Activated CD4-positive, alpha-beta T cell treated with anti-CD3 and anti-CD28 coated beads, Interleukin-2, amount 50 U/mL, for 1 hour (primary cell): ENCODE results near the gene SLMAP.
"Not testable (repeated sequence)": the region's sequence is repeated elsewhere in the genome, so short reads cannot be mapped to it uniquely, and the experiment has no call there.

Source experiments
- DNase-seq: peaks from one replicate; pipeline ENCODE4 v3.0.0-alpha.2; 2020

The SLMAP gene

DNA sequence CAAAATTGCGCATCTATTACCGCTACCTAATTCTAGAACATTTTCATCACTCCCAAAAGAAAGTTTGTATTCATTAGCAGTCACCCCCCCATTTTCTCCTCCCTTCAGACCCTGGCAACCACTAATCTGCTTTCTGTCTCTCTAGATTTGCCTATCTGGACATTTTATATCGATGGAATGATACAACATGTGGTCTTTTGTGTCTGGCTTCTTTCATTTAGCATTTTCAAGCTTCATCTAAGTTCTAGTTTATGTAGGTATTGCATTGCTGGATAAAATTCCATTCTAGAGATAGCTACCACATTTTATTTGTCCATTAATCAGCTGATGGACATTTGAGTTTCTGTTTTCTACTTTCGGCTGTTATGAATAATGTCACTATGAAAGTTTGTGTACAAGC lies 38.4 kb downstream of the SLMAP start:
- DNase-seq = no peak

DNA sequence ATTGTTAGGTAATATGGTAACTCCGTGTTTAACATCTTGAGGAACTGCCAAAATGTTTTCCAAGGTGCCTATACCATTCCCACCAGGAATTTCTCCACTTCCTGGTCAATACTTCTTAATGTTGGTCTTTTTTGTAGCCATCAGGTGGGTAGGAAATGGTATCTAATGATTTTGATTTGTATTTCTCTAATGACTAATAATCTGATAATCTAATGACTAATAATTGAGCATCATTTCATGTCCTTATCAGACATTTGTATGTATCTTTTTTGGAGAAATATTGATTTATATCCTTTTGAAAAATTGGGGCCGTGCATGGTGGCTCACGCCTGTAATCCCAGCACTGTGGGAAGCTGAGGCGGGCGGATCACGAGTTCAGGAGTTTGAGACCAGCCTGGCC lies 38.8 kb downstream of the SLMAP start:
- no peak for DNase-seq

DNA sequence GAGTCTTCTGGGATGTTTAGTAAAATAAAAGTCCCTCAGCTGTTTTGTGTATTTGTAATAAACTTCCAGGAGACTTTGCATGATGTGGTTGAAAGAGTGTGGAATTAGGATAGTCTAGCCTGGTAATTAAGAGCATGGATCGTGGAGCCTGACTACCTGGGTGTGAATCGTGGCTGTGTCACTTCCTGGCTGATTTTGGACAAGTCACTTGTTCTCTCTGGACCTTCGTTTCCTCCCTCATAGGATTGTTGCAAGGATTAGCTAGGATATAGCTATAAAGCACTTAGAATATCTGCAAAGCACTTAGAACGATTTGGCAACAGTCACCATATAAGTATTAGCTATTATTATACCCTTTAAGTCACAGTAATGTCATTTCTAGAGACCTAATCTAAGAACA lies 40.2 kb downstream of the SLMAP start:
- no peak for DNase-seq

DNA sequence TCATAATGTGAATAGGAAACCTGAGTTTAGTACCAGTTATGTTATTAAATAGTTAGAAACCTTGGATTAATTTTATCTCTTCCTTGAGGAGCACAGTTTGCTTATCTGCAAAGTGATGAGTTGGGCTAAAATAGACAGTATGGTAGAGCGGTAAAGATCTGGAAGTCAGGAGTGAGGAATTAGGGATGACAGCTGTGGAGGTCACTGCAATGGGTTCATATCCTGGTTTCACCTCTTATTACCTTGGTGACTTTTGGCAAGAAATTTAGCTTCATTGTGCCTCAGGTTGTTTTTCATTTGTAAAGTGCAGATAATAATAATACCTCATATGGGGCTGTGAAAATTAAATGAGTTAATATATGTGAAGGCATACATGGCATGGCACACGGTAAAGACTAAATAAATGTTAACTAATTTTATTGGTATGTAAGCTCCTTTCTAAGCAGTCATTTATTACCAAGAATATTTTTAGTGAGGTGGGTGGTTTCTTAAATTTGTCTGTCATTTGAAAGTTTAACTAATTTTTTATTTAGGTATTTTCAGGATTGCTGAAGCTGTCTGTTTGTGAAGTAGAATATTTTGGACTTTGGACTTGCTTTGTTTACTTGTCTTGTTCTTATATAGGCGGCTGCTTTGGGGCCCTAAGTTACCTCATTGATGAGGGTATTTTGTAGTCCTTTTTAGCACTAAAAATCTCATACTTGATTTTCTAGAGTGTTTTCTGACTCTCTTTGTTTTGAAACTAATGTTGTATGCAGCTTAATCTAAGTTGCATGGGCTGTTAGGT lies 41.8 kb downstream of the SLMAP start:
- DNase-seq = no peak

DNA sequence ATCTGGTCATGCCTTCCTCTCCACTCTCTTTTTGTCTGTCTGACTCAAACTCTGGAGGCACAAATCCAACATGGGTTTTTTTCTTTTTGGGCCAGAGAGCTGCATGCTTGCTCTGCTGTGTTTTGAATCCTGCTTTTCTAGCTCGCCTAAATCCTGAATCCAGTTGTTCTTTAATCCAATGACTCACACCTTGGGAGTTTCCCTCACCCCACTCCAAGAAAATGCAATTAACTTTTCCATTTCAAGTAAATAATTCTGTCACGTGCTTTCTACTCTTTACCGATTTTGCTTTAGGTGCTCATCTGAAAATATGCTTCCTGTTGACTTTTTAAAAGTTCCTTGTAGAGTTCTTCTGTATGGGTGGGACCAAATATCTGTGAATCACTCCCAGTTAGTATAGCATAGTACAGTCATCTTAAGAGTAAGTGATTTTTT lies 47.6 kb downstream of the SLMAP start:
- DNase-seq = no peak

DNA sequence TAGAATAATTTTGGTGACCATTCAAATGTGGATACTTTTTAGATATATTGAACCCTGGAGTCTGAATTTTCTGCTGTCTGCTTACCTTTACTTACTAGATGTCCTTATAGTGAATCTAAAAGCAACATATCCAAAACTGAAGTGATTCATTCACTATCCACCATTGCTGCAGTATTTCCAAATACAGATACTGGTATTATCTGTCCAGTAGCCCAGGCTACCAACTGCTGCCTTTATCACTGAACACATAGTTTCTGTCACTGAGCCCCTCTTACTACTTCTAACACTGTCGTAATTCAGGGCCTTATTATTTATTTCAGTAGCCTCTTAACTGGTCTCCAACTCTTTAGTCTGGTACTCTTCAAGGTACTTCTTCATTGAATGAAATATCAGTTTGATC lies 49.2 kb downstream of the SLMAP start:
- no peak for DNase-seq

DNA sequence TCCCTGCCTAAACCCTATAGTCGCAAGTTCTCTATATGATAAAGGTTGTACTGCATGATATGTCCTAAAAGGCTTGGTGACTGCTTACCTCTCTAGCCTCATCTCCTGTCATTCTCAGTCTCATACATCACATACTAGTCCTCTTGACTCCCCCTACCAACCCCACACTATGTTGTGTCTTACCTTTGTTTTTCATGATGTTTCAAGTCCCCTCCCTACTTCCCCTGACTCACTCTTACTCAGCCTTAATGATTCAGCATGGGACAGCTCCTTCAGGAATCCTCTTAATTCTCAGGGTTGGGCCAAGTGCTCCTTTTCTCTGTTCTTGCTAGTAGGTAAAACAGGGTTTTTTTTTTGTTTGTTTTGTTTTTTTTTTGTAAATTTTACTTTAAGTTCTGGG lies 49.6 kb downstream of the SLMAP start:
- DNase-seq = no peak

DNA sequence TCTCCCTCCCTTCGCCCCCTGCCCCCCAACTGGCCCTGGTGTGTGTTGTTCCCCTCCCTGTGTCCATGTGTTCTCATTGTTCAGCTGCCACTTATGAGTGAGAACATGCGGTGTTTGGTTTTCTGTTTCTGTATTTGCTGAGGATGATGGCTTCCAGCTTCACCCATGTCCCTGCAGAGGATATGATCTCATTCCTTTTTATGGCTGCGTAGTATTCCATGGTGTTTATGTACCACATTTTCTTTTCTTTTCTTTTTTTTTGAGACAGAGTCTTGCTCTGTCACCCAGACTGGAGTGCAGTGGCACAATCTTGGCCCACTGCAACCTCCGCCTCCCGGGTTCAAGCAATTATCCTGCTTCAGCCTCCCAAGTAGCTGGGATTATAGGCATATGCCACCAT lies 50.1 kb downstream of the SLMAP start:
- not testable (repeated sequence) for DNase-seq

DNA sequence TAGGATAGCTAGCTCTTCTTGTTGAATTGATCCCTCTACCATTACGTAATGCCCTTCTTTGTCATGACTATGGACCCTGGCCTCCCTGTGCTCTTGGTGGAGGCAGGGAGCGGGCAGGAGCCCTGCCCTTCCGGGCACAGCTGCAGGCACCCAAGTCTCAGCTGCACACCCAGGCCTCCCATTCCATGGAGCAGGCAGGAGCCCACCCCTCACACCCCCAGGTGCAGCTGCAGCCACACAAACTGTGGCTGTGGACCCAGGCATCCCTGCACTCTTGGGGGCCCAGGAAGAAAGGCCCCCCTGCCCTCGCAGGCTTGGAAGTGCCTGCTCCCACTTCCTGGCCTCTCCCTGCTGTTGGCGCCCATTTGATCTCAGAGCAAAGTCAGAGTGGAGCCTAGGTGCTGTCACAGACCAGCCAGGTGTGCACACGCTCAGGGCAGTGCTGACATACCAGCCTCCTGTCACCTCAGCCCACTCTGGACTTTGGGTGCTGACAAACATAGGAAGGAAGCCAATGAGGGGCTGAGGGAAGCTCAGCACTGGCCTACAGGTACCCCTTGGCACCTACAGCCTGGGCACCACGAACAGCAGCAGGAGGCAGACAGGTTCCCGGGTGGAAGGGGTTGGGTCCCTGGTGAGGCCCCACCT lies 53.0 kb downstream of the SLMAP start:
- DNase-seq = no peak

DNA sequence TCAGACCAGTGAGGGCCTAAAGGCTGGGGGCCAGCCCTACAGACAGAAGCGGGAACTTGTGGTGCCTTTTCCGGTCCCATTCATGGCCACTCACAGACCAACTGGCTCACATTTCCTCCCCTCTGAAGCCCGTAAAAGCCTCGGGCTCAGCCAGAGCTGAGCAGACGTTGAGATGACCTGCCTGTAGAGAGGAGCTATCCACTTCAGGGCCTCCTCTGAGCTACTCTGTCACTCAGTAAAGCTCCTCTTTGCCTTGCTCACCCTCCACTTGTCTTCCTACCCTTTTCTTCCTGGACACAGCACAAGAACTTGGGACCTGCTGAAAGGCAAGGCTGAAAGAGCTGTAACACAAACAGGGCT lies 53.5 kb downstream of the SLMAP start:
- DNase-seq = no peak

DNA sequence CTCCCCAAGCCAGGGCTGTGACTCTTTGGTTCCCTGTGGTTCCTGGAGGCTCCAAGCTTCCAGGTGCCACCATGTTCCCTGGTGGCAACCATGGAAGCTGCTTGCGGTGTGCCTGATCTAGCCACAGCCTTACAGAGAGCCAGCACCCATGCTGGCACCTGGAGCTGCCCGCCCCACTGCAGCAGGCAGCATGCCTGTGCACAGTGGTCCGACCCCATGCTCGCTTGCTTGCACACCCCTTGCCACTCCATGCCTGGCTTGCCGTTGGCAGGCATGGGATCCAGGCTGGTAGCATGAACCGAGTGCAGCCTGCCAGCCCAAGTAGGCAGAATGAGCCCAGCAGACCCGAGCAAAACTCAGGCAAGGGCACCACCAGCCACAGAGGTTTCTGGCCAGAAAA lies 53.9 kb downstream of the SLMAP start:
- no peak for DNase-seq

DNA sequence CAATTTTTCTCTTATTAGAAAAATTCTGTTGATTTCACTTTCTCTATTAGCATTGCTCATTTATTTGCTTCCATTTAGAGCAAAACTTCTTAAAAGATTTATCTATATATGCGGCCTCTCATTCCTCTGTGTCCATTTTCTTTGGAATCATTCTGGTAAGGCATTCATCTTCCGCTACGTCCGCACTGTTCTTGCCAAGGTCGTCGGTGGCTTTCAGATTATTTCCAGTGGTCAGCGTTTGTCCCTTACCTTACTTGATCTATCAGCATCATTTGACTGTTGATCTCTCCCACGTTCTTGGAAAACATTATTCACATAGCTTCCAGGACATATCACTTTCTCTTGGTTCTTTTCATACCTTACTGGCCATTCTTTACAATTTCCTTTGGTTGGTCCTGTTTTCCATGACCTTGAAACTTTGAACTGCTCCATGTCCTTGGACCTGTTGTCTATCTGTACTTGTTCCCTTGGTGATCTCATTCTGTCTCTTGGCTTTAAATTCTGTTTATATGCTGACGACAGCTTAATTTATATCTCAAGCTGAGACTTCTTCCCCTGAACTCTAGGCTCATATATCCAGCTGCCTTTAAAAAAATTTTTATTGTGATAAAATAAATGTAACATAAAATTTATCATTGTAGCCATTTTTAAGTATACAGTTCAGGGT lies 54.5 kb downstream of the SLMAP start:
- DNase-seq = no peak

DNA sequence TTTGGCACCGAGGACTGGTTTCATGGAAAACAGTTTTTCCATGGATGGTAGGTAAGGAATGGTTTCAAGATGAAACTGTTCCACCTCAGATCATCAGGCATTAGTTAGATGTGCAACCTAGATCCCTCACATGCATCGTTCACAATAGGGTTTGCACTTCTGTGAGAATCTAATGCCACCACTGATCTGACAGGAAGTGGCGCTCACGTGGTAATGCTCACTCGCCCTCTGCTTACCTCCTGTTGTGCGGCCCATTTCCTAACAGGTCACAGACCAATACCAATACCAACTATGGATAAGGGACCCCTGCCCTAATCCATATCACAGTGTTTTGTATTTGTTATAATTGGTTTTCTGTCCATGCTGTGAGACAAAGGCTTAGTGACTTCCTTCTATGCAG lies 58.9 kb downstream of the SLMAP start:
- DNase-seq = peak; percentile 16

DNA sequence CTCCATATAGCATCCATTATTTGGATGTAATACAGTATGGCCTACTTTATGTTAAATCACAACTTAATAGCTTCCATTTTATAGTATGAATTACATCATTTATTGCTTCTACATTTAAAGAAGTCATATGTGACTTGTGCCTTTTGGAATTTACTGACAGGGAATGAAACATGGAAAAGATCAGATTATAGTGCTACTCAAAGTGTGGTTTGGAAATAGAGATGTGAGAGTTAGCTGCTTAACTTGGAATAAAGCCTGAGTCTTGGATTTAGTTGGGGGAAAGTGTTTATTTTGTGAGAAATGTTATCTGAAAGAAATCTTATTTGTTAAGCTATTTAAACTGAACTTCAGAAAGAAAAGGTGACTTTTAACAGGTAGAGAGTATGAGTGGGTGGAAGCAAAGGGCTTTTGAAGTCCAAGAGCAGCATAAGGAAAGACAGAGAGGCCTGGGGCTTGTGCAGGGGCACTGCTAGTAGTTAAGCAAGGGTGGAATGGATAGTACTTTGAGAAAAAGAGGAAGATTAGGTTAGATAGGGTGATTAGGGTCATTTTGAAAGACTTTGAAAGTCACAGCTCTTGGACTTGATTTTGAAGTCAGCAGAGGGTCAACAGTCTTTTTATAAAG lies 60.5 kb downstream of the SLMAP start:
- DNase-seq = no peak

DNA sequence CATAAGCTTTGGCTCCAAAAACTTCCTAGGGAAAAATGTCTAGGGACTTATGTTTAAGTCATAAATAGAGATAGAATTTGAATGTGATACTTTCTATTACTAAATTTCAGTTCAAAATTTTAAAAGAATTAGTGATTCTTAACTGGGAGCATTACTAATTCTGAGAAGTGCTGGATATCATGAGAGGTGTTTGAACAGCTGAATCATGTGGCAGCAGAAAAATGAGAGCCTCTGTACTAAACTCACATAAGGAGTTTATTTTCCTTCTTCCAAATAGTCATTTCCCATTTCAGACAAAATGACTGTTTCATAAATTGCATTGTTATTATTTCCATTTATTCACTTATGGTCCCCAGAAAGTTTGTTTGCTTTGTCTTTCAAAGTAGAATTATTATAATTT lies 62.7 kb downstream of the SLMAP start:
- no peak for DNase-seq

DNA sequence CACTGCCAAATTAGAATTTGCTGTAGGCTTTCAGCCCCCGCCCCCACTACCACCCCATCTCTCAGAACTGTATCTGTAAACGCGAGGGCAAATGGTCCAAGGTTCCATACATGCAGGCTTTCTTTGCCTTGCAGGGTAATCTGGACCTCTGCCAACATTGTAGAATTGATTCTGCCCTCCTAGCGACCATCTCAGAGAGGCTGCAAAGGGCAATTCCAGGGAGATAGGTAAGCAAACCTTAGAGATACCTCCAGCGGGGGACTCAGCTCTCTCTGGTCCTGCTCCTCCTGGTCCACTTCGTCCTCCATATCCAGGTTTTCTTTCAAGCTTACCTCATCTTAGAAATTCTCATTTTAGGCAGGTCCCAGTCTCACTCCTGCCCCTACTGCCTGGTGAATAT lies 64.4 kb downstream of the SLMAP start:
- no peak for DNase-seq

DNA sequence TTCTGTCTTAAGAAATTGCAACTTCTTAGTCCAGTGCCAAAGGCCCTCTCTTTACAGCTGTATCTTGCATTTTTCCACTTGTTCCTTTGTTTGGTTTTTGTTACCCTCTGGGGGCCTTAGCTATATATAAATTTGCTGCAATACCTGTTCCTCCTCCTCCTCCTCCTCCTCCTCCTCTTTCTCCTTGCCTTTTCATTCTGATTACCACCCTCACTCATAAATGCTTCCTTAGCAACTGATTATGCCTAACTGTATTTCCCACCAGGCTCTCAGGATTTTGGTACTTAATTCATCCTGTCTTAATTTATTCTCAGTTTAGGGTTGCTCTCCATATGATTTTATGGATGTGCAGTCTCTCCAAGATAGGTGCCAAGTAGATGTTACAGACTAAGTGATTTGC lies 65.7 kb downstream of the SLMAP start:
- no peak for DNase-seq

DNA sequence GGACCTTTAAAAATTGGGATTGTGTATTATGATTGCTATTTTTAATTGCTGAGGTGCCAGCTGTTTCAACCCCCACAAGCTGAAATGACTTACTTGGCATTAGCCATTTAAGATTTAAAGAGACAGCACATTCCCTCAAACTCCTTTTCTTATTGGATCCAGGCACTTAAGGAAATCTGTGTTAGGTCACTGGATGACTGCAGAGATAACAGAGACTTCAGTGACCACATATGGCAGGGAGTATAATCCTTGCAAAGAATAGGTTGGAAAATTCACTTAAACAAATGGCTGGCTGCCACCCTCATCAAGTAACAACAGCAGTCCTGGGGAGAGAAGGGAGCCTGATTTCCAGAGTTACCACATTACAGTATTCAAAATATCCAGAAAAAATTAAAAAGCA lies 66.6 kb downstream of the SLMAP start:
- DNase-seq = no peak

DNA sequence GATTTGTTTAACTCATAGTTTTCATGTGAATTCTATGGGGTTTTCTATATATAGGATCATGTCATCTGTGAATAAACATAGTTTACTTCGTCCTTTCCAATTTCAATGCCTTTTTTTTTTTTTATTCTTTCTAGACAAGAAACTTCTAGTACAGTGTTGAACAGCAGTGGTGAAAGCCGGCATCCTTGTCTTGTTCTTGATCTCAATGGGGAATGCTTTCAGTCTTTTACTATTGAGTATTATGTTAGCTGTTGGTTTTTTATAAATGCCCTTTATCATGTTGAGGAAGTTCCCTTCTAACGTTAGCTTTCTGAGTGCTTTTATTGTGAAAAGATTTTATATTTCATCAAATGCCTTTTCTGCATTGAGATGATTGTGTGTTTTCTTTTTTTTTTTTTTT lies 69.0 kb downstream of the SLMAP start:
- DNase-seq = no peak

DNA sequence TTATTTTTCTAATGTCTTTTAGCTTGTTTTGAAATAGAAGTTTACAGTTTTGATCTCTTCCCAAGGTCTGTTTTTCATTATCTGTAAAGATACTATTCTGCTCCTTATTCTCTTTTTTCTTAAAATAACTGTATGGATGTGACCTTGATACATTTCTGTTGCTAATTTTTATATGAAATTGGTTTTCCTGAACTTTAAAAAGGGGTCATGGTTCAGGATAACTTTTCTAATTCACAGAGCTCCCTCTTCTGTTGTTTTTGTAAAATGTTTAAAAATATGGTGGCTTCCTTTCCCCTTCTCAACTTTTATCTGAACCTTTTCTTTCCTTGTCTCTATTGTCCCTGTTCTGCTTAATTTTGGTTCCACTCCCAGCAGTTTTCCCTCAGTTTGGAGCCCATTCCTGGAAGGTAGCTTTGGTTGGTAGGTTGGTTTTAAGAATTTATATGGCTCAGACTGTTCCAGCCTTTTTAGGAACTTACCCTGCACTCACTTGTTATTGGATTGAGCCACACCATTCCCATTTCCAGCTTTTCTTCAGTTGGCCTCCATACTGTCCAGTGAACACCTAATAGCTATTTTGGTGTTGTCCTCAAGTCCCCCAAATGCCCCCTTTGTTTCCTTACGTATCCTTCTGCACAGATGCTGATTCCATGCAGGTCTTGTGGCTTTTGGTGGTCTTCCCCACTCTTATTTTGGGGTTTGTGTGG lies 70.3 kb downstream of the SLMAP start:
- no peak for DNase-seq

DNA sequence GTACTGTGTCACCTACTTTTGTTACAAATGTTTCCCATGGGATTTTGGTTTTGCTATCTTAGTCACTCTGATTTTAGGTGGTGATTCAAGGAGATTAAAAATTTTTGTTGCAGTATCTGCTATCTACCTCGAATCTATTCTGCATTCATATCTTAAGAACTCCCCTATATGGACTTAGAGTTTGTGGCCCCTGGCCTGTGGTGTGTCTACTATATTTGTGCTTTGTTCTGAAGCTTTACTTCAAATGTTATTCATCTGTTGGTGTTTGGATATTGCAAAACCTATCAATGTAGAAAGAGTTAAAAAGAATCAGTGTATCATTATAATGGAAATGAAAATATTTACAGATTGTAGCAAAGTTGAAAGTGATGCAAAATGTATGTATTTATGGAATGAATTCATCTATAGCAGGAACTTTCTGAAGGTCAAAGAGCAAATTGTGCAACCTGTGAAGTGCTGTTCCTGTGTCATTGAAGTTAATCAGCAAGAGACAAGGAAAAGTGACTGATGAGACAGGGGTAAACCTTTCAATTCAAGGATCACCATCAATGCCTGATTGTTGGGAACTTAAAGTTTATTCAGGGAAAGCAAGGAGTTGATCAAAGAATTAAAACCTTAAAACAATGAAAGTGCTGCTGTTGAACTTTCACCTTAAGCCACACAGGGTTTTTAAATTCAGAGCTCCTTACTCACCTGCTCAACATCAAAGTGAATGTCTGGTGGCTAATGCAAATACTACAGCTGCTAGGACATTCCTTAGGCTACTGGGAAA lies 71.0 kb downstream of the SLMAP start:
- no peak for DNase-seq

DNA sequence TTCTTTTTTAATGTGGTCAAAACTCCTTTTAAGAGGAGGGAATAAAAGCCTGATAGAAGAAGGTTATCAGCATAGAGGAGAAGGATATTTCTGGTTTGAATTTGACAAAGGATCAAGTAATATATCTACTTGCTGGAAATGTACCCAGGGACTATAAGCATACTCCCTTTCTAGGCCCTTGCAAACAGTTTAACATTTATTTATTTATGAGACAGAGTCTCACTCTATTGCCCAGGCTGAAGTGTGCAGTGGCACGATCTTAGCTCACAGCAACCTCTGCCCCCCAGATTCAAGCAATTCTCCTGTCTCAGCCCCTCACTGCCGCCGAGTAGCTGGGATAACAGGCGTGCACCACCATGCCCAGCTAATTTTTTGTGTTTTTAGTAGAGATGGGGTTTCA lies 71.6 kb downstream of the SLMAP start:
- DNase-seq = no peak
